H9 (cell line): ENCODE measurements around the gene PLSCR5. TPM values are rescaled to one million over a fixed set of nuclear protein-coding genes. Genes with fewer than 3 reads are reported as not detected.

Experiments
- DNase-seq: peaks from one replicate; pipeline ENCODE4 v3.0.0-alpha.2; 2017
- H2AFZ ChIP-seq: one replicate; pipeline ENCODE4 v1.6.1; 2013; ENCODE audit warnings: mild to moderate bottlenecking, low read length, control low read depth, moderate library complexity
- H2AK5ac ChIP-seq: 2 replicates; pipeline ENCODE4 v1.6.1; 2013; ENCODE audit warnings: low read length, control low read depth, mixed read lengths; ENCODE audit not compliant: insufficient read length
- H2BK120ac ChIP-seq: one replicate; pipeline ENCODE4 v1.6.1; 2013; ENCODE audit warnings: low read depth, mild to moderate bottlenecking, low read length, control low read depth, inconsistent platforms; ENCODE audit not compliant: poor library complexity, severe bottlenecking
- H2BK12ac ChIP-seq: 2 replicates; pipeline ENCODE4 v1.6.1; 2013; ENCODE audit warnings: low read length, control low read depth, mixed read lengths, low read depth; ENCODE audit not compliant: insufficient read length
- H2BK15ac ChIP-seq: 2 replicates; pipeline ENCODE4 v1.6.1; 2013; ENCODE audit warnings: low read depth, low read length, control low read depth
- H2BK20ac ChIP-seq: one replicate; pipeline ENCODE4 v1.6.1; 2013; ENCODE audit warnings: low read depth, mild to moderate bottlenecking, low read length, control low read depth, inconsistent platforms; ENCODE audit not compliant: poor library complexity, severe bottlenecking
- H2BK5ac ChIP-seq: 2 replicates; pipeline ENCODE4 v1.6.1; 2013; ENCODE audit warnings: low read length, control low read depth, mixed read lengths; ENCODE audit not compliant: insufficient read length
- H3K14ac ChIP-seq: 2 replicates; pipeline ENCODE4 v1.6.1; 2013; ENCODE audit warnings: low read length, control low read depth; ENCODE audit not compliant: insufficient read depth
- H3K18ac ChIP-seq: 2 replicates; pipeline ENCODE4 v1.6.1; 2013; ENCODE audit warnings: low read depth, mild to moderate bottlenecking, mixed read lengths, low read length, control low read depth; ENCODE audit not compliant: insufficient read length
- H3K23ac ChIP-seq: 2 replicates; pipeline ENCODE4 v1.6.1; 2013; ENCODE audit warnings: low read length, control low read depth, mixed read lengths, low read depth; ENCODE audit not compliant: insufficient read length
- H3K23me2 ChIP-seq: 2 replicates; pipeline ENCODE4 v1.6.1; 2013; ENCODE audit warnings: low read depth, mild to moderate bottlenecking, mixed read lengths, low read length, control low read depth; ENCODE audit not compliant: insufficient read length, poor library complexity, severe bottlenecking
- H3K27ac ChIP-seq: 2 replicates; pipeline ENCODE4 v1.5.1; 2013; ENCODE audit warnings: low read length, control low read depth, mixed read lengths, low read depth; ENCODE audit not compliant: insufficient read length
- H3K27me3 ChIP-seq: 2 replicates; pipeline ENCODE4 v1.6.1; 2013; ENCODE audit warnings: low read length, control low read depth, inconsistent platforms; ENCODE audit not compliant: insufficient read depth
- H3K4ac ChIP-seq: 2 replicates; pipeline ENCODE4 v1.6.1; 2013; ENCODE audit warnings: low read depth, mild to moderate bottlenecking, control low read depth, inconsistent platforms, low read length, moderate library complexity
- H3K4me1 ChIP-seq: 2 replicates; pipeline ENCODE4 v1.6.1; 2013; ENCODE audit warnings: low read length, control low read depth, inconsistent platforms; ENCODE audit not compliant: insufficient read depth
- H3K4me2 ChIP-seq: 2 replicates; pipeline ENCODE4 v1.6.1; 2013; ENCODE audit warnings: low read length, control low read depth, mixed read lengths; ENCODE audit not compliant: insufficient read length, insufficient read depth
- H3K56ac ChIP-seq: 2 replicates; pipeline ENCODE4 v1.6.1; 2013; ENCODE audit warnings: low read depth, mild to moderate bottlenecking, mixed read lengths, low read length, control low read depth; ENCODE audit not compliant: insufficient read length
- H3K79me1 ChIP-seq: 2 replicates; pipeline ENCODE4 v1.6.1; 2013; ENCODE audit warnings: low read depth, mild to moderate bottlenecking, moderate library complexity, low read length, control low read depth, inconsistent platforms; ENCODE audit not compliant: insufficient read depth, poor library complexity, severe bottlenecking
- H3K79me2 ChIP-seq: 2 replicates; pipeline ENCODE4 v1.6.1; 2013; ENCODE audit warnings: low read length, control low read depth, inconsistent platforms; ENCODE audit not compliant: insufficient read depth
- H3K9ac ChIP-seq: 2 replicates; pipeline ENCODE4 v1.6.1; 2013; ENCODE audit warnings: low read length, control low read depth, mixed read lengths; ENCODE audit not compliant: insufficient read length; ENCODE audit errors: extremely low read depth
- H3K9me3 ChIP-seq: one replicate; pipeline ENCODE4 v1.6.1; 2013; ENCODE audit warnings: low read depth, low read length, inconsistent platforms; ENCODE audit not compliant: control insufficient read depth
- H3T11ph ChIP-seq: one replicate; pipeline ENCODE4 v1.6.1; 2013; ENCODE audit warnings: mild to moderate bottlenecking, low read length, control low read depth, inconsistent platforms
- H4K20me1 ChIP-seq: one replicate; pipeline ENCODE4 v1.6.1; 2013; ENCODE audit not compliant: control insufficient read depth, insufficient read length, insufficient read depth
- H4K5ac ChIP-seq: 2 replicates; pipeline ENCODE4 v1.6.1; 2013; ENCODE audit warnings: low read depth, mild to moderate bottlenecking, mixed read lengths, low read length, control low read depth; ENCODE audit not compliant: insufficient read length
- H4K8ac ChIP-seq: replicated peaks from 2 replicates; pipeline ENCODE4 v1.6.1; 2013; ENCODE audit warnings: low read length, control low read depth, mixed read lengths, low read depth; ENCODE audit not compliant: insufficient read length
- H4K91ac ChIP-seq: 2 replicates; pipeline ENCODE4 v1.6.1; 2013; ENCODE audit warnings: low read depth, mild to moderate bottlenecking, moderate library complexity, mixed read lengths, low read length, control low read depth; ENCODE audit not compliant: insufficient read length
- H3K27ac Mint-ChIP-seq, 3 experiments: 2 replicates in 2 of 3; 3 replicates in 1 of 3; pipeline ENCODE4 v1.8.0; 2020 to 2021; ENCODE audit warnings: mixed read lengths in 3 of 3, mild to moderate bottlenecking in 1 of 3, moderate library complexity in 1 of 3
- H3K27me3 Mint-ChIP-seq: 2 replicates; pipeline ENCODE4 v1.8.0; 2021; ENCODE audit warnings: low read depth, mild to moderate bottlenecking, moderate library complexity, mixed read lengths
- H3K36me3 Mint-ChIP-seq, 3 experiments: 2 replicates in 2 of 3; 3 replicates in 1 of 3; pipeline ENCODE4 v1.8.0; 2020 to 2021; ENCODE audit warnings: low read depth in 3 of 3, mixed read lengths in 3 of 3; ENCODE audit not compliant: insufficient read depth in 1 of 3
- H3K4me1 Mint-ChIP-seq, 2 experiments: 2 replicates each; pipeline ENCODE4 v1.8.0; 2020; ENCODE audit warnings: mixed read lengths in 2 of 2
- H3K4me3 Mint-ChIP-seq, 2 experiments: 2 replicates in 1 of 2; 3 replicates in 1 of 2; pipeline ENCODE4 v1.8.0; 2020 to 2021; ENCODE audit warnings: mild to moderate bottlenecking in 2 of 2, mixed read lengths in 2 of 2, moderate library complexity in 1 of 2
- H3K9me3 Mint-ChIP-seq, 2 experiments: 2 replicates in 1 of 2; 3 replicates in 1 of 2; pipeline ENCODE4 v1.8.0; 2020; ENCODE audit warnings: mild to moderate bottlenecking in 2 of 2, mixed read lengths in 2 of 2, moderate library complexity in 1 of 2
- WGBS: extraction: QIAGEN DNeasy Blood & Tissue Kit; methylation state at CpG from one replicate; pipeline ENCODE4 v1.1.7; 2013; ENCODE audit warnings: missing lambda C conversion rate, low lambda C conversion rate, mixed read lengths; ENCODE audit not compliant: insufficient read length; ENCODE audit errors: extremely low coverage; 5-methylcytosine and 5-hydroxymethylcytosine counted together
- total RNA-seq: library from RNA; stranded (reverse); gene quantifications from 2 replicates; pipeline ENCODE4 v1.2.1, GENCODE V29; 2021
- TF ChIP-seq, protein P1 (sequence below): fragments of 200-600 bp; sonication (generic); conservative IDR thresholded peaks from 3 replicates; pipeline ENCODE4 v1.8.0; 2021; ENCODE audit warnings: antibody characterized with exemption, mild to moderate bottlenecking

Gene PLSCR5
- total RNA-seq, 1 experiment from 2014 or later, result not detected

DNA sequence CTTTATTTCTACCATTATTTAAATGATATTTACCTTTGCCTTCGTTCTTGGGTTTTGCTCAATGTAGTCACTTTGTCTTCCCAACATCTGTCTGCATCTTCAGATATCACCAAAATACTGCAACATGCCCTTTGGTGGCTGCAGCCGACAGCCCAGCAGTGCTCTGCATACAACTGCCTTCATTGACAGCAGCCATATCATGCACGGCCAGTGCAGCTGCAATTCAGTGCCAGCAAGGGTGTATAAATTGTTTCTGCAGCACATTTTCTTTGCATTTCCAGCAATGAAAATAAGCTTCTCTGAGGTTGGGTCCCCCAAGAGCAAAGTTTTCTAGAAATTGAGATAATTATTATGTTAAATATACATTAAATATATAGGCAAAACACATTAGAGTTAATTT is 6.0 kb upstream of the PLSCR5 start:
- H3K4me2 ChIP-seq, result no peak overlapping the region
- TF ChIP-seq, protein P1, sequence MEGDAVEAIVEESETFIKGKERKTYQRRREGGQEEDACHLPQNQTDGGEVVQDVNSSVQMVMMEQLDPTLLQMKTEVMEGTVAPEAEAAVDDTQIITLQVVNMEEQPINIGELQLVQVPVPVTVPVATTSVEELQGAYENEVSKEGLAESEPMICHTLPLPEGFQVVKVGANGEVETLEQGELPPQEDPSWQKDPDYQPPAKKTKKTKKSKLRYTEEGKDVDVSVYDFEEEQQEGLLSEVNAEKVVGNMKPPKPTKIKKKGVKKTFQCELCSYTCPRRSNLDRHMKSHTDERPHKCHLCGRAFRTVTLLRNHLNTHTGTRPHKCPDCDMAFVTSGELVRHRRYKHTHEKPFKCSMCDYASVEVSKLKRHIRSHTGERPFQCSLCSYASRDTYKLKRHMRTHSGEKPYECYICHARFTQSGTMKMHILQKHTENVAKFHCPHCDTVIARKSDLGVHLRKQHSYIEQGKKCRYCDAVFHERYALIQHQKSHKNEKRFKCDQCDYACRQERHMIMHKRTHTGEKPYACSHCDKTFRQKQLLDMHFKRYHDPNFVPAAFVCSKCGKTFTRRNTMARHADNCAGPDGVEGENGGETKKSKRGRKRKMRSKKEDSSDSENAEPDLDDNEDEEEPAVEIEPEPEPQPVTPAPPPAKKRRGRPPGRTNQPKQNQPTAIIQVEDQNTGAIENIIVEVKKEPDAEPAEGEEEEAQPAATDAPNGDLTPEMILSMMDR, result no peak
- H3K9ac ChIP-seq, result no peak overlapping the region
- no peak overlapping the region for H3K14ac ChIP-seq
- no peaks in the 10 kb centered on the region for H3K23me2 ChIP-seq
- no peaks in the 10 kb centered on the region for H3K4me1 ChIP-seq
- no peak overlapping the region for H2BK12ac ChIP-seq
- Mint-ChIP-seq H3K9me3 (no peaks in the 10 kb centered on the region), H3K4me1 (no peaks in the 10 kb centered on the region), H3K4me3 (no peak overlapping the region), H3K36me3 (no peaks in the 10 kb centered on the region), H3K27ac (no peak overlapping the region), H3K27me3 (no peaks in the 10 kb centered on the region)
- H3K18ac ChIP-seq, result no peak overlapping the region
- no peak overlapping the region for H3K23ac ChIP-seq
- no peak overlapping the region for H2BK5ac ChIP-seq
- no peaks in the 10 kb centered on the region for H3K27me3 ChIP-seq
- WGBS, result no CpG with 5 or more reads among the region's 3 CpGs
- H3K56ac ChIP-seq, result no peak overlapping the region
- H2BK120ac ChIP-seq, result no peak overlapping the region
- H3K79me2 ChIP-seq, result no peaks in the 10 kb centered on the region
- no peak overlapping the region for H3T11ph ChIP-seq
- no peak overlapping the region for H2BK15ac ChIP-seq
- H3K4ac ChIP-seq, result no peak overlapping the region
- no peaks in the 10 kb centered on the region for H4K20me1 ChIP-seq
- no peak overlapping the region for H4K91ac ChIP-seq
- no peaks in the 10 kb centered on the region for H3K9me3 ChIP-seq
- H2BK20ac ChIP-seq, result no peak overlapping the region
- no peak for DNase-seq
- no peak overlapping the region for H3K27ac ChIP-seq
- no peak overlapping the region for H2AK5ac ChIP-seq
- no peak overlapping the region for H4K8ac ChIP-seq
- no peak overlapping the region for H2AFZ ChIP-seq
- no peak overlapping the region for H4K5ac ChIP-seq
- H3K79me1 ChIP-seq, result no peaks in the 10 kb centered on the region
